ENCODE results near the gene IMMT.
"Not testable (repeated sequence)": the region's sequence is repeated elsewhere in the genome, so short reads cannot be mapped to it uniquely, and the experiment has no call there.

The IMMT gene

DNA sequence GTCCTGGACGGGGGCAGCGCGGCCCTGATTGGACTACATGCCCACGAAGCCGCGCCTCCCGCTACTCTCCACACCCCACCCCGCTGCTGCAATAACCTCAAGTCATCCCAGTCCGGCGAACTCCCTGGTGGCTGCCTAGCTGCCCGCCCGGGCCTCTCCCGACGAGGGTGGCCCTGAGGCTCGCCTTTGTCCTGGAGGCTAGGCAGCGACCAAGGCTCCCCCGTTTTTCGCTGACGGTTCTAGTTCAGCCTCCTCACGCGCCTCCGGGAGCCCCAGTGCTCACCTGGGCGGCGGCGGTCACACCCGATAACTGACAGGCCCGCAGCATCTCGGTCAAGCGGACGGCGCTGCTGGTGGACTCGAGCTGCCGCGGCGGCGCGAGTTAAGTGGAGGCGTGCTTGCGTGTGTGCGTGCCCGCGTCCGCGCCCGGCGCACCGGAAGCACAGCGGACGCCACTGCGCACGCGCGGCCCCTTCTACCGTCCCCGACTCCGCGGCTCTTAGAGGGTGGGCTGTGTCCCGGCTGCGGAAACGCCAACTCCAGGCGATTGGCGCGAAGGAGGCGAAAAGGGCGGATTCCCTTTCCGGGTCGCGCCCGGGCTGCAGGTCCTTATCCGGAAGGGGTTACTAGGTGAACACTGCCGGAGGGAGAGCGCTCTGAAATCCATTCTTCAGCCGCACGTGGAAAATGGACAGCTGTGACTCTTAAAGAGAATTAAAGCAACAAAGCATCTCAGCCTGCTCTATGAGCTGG is at the start of gene IMMT:
IMMT (minus strand) TSS at position 408 of the 753 bp plus-strand sequence; CDS start at position 328, 80 bp downstream.
- H3K4me3 ChIP-seq (ENCODE audit: low read depth, low read length): peak within 1 kb of the TSS; percentile 97
- DNase-seq (ENCODE audit: low read depth): peak; percentile 99
- TF ChIP-seq, protein P1, sequence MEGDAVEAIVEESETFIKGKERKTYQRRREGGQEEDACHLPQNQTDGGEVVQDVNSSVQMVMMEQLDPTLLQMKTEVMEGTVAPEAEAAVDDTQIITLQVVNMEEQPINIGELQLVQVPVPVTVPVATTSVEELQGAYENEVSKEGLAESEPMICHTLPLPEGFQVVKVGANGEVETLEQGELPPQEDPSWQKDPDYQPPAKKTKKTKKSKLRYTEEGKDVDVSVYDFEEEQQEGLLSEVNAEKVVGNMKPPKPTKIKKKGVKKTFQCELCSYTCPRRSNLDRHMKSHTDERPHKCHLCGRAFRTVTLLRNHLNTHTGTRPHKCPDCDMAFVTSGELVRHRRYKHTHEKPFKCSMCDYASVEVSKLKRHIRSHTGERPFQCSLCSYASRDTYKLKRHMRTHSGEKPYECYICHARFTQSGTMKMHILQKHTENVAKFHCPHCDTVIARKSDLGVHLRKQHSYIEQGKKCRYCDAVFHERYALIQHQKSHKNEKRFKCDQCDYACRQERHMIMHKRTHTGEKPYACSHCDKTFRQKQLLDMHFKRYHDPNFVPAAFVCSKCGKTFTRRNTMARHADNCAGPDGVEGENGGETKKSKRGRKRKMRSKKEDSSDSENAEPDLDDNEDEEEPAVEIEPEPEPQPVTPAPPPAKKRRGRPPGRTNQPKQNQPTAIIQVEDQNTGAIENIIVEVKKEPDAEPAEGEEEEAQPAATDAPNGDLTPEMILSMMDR (IDR thresholded peaks at IDR 0.05; ENCODE audit: insufficient read depth, low read depth, low read length, missing control alignments): no peak

DNA sequence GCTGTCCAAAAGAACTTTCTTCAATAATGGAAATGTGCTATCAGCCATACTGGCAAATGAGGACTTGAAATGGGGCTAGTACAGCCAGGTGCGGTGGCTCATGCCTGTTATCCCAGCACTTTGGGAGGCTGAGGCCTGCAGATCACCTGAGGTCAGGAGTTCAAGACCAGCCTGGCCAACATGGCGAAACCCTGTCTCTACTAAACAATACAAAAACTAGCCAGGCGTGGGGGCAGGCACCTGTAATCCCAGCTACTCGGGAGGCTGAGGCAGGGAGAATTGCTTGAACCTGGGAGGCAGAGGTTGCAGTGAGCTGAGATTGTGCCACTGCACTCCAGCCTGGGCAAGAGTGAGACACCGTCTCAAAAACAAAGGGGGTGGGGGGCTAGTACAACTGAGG is 49.5 kb upstream of the IMMT start:
- DNase-seq (ENCODE audit: low read depth); H3K4me3 ChIP-seq (ENCODE audit: low read depth, low read length): not testable (repeated sequence)

DNA sequence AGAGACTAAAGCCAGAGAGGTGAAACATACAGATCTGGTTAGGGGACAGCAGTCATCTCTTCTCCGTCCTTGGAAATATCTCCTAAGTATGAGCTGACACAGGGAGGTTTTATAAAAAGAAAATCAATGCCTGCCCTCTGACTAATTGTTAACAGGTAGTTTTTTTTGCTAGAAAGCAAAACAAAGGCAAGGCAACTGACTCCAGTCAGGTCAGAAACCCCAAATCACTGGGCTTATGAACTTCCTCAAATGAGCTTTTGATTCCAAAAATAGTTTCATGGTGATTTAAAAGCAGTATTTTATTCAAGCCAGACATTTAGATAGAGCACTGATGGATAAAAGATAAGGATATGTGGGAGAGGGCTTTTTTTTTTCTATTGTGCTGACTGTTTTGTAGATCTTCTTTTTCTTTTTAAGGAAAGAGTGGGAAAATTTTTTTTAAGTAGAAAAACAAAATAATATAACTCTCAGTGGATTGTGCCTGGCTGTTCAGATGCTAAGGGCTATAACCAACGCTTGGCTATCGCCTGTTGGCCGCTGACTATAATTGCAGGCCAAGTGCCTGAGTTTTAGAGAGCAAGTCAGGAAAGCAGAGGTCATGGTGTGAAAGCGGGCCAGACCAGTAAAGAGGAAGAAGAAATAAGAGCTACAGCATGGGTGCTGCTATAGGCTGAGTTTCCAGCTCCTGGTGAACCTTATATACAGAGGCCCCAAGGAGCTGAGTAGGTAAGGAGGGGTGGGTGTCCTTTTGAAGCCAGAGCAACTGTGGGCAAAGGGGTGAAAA is 48.9 kb upstream of the IMMT start:
- peak; percentile 53 for DNase-seq (ENCODE audit: low read depth)
- TF ChIP-seq, protein P1 (IDR thresholded peaks at IDR 0.05; ENCODE audit: insufficient read depth, low read depth, low read length, missing control alignments): no peak
- H3K4me3 ChIP-seq (ENCODE audit: low read depth, low read length): no peak overlapping the region

DNA sequence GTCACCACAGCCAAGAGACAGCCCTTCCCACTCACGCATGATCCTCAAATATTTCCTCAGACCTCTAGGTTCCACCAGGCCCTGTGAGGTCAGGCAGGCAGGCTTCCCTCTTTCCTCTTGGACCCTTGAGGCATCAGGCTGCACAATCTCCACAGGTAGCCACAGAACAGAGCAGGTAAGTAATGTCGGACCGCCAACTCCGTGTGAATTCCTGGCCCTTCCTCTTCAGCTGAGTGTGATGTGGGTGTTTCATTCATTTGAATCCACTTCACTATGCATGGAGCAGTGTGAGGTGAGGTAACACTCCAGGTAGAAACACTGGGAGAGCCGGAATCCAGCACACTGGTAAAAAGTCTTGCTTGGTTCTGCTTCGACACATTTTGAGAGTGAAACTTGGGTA is 48.0 kb upstream of the IMMT start:
- TF ChIP-seq, protein P1 (IDR thresholded peaks at IDR 0.05; ENCODE audit: insufficient read depth, low read depth, low read length, missing control alignments): no peak
- H3K4me3 ChIP-seq (ENCODE audit: low read depth, low read length): no peak overlapping the region

DNA sequence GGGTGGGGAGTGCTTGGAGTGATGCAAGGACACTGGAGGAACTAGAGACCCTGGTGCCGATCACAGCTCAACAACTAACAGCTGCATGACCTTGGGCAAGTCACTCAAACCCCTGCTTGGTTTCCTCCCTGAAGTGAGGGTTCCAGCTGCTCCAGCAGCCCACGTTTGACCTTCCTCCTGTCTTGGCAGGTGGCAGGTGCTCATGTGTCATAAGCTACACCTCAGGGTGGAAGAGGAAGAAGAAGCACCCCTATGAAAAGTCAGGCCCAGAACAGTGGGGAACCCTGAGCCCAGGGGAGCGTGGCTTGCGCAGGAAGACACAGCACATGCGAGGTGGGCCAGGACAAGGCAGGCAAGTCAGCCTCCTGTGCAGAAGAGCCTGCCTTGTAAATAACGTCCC is 46.3 kb upstream of the IMMT start:
- DNase-seq (ENCODE audit: low read depth): no peak
- H3K4me3 ChIP-seq (ENCODE audit: low read depth, low read length): no peak overlapping the region
- TF ChIP-seq, protein P1 (IDR thresholded peaks at IDR 0.05; ENCODE audit: insufficient read depth, low read depth, low read length, missing control alignments): no peak

More for the DNA sequence above, 48.0 kb upstream of the IMMT start:
- DNase-seq (ENCODE audit: low read depth): no peak

DNA sequence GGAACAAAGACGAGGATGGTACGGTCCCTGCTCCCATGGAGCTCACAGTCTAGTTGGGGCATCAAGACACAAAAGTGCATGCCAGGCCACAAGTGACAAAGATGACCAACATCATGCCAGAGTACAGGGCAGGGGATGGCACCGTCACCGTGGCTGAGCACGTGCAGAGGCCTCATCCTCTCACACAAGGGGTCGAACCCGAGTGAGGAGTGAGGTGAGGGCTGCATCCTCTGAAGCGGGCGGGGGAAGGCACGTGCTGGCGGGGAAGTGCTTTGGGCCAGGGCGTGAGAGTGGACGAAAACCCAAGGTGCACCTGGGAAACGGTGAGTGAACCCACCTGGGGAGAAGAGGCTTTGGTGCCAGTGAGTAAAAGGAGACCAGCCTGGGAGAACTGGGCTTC is 45.0 kb upstream of the IMMT start:
- TF ChIP-seq, protein P1 (IDR thresholded peaks at IDR 0.05; ENCODE audit: insufficient read depth, low read depth, low read length, missing control alignments): no peak
- no peak overlapping the region for H3K4me3 ChIP-seq (ENCODE audit: low read depth, low read length)
- DNase-seq (ENCODE audit: low read depth): no peak

DNA sequence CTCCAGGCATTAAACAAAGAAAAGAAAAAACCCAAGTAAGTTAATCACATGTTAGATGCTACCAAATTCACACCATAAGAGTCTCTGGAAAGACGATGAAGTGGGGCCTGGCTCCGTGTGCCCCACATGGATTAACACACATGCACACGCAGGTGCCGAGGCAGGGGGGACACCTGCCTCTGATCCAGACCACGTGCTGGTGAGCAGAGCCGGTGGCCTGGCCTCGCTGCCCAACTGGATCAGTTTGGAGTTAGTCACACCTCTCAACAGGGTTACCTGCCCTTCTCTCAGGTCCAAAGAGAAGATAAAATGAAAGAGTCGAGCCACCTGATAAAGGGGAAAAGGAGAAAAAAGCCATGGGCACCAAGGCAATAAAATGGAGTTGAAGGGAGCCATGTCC is 44.5 kb upstream of the IMMT start:
- no peak overlapping the region for H3K4me3 ChIP-seq (ENCODE audit: low read depth, low read length)
- no peak for DNase-seq (ENCODE audit: low read depth)
- TF ChIP-seq, protein P1 (IDR thresholded peaks at IDR 0.05; ENCODE audit: insufficient read depth, low read depth, low read length, missing control alignments): no peak
